ENCODE data around the gene CCNF. TPM values are rescaled to one million over a fixed set of nuclear protein-coding genes. Genes with fewer than 3 reads are reported as not detected.
A peak's percentile ranks its signal among the peaks of the same experiment; 100 is the strongest.

Gene CCNF
- total and polyA plus RNA-seq, 12 donors, result 0.71 to 5.4 (median 2.2) TPM

- intact Hi-C loops (cut with DNase I), result loop anchor here in 1 of 2 donors (5.0 kb wide), 1 partner anchor 49 kb away; no protein-coding TSS in a partner anchor
- no peak overlapping the region for H3K4me3 ChIP-seq
- TF ChIP-seq CTCF (IDR thresholded peaks at IDR 0.05) (no peak), POLR2A (IDR thresholded peaks at IDR 0.05) (no peak)
- H3K9me3 ChIP-seq (replicated peaks in 1 of 3), result no peaks in the 10 kb centered on the region
- peaks cover 0 to 14% of the 10 kb centered on the region in 2 donors for H3K4me1 ChIP-seq (replicated peaks in 1 of 2)
- H3K27ac ChIP-seq, result peak overlapping the region in 2 of 5 donors; percentile 34 to 35
- DNase-seq, result peak in 5 of 7 donors; percentile 61 to 69 (median 67)
- H3K27me3 ChIP-seq, result no peaks in the 10 kb centered on the region
- WGBS, 4 donors, result 65 to 76% (median 67%) methylated on average over 4 to 11 of the region's 11 CpGs
- H3K36me3 ChIP-seq (replicated peaks in 1 of 2), result peaks cover 0 to 18% of the 10 kb centered on the region in 2 donors
Measured at GRCh38 chr16:2447920-2448583, 18.8 kb downstream of the CCNF start.

GRCh38 chr16:2449118-2449517 lies 19.9 kb downstream of the CCNF start:
- Histone ChIP-seq H3K4me1 (replicated peaks in 1 of 2) (peaks cover 0 to 14% of the 10 kb centered on the region in 2 donors), H3K9me3 (replicated peaks in 1 of 3) (no peaks in the 10 kb centered on the region), H3K27me3 (no peaks in the 10 kb centered on the region), H3K27ac (no peak overlapping the region), H3K4me3 (no peak overlapping the region), H3K36me3 (replicated peaks in 1 of 2) (peaks cover 0 to 23% of the 10 kb centered on the region in 2 donors)
- intact Hi-C loops (cut with DNase I), result loop anchor here in 1 of 2 donors (5.0 kb wide), 1 partner anchor 48 kb away; no protein-coding TSS in a partner anchor
- TF ChIP-seq POLR2A (IDR thresholded peaks at IDR 0.05), result no peak
- TF ChIP-seq CTCF (IDR thresholded peaks at IDR 0.05), result no peak
- no peak for DNase-seq
- 90 to 98% (median 97%) methylated on average over 8 to 25 of the region's 25 CpGs for WGBS, 4 donors

GRCh38 chr16:2450535-2450934 lies 21.3 kb downstream of the CCNF start:
- no peak for TF ChIP-seq POLR2A (IDR thresholded peaks at IDR 0.05)
- TF ChIP-seq CTCF (IDR thresholded peaks at IDR 0.05), result no peak
- Histone ChIP-seq H3K27ac (no peak overlapping the region), H3K9me3 (replicated peaks in 1 of 3) (no peaks in the 10 kb centered on the region), H3K27me3 (no peaks in the 10 kb centered on the region), H3K4me1 (replicated peaks in 1 of 2) (peaks cover 0 to 14% of the 10 kb centered on the region in 2 donors), H3K36me3 (replicated peaks in 1 of 2) (peaks cover 0 to 15% of the 10 kb centered on the region in 2 donors), H3K4me3 (no peak overlapping the region)
- no peak for DNase-seq
- intact Hi-C loops (cut with DNase I), result no loop called here
- 93 to 100% (median 94%) methylated on average over 3 to 8 of the region's 8 CpGs for WGBS, 4 donors

GRCh38 chr16:2450975-2451381 lies 21.7 kb downstream of the CCNF start:
- WGBS, 4 donors, result 94 to 96% (median 95%) methylated on average over 17 to 19 of the region's 19 CpGs
- Histone ChIP-seq H3K4me3 (no peak overlapping the region), H3K36me3 (replicated peaks in 1 of 2) (peaks cover 0 to 12% of the 10 kb centered on the region in 2 donors), H3K27me3 (no peaks in the 10 kb centered on the region), H3K9me3 (replicated peaks in 1 of 3) (no peaks in the 10 kb centered on the region), H3K4me1 (replicated peaks in 1 of 2) (peaks cover 0 to 14% of the 10 kb centered on the region in 2 donors), H3K27ac (no peak overlapping the region)
- intact Hi-C loops (cut with DNase I), result no loop called here
- TF ChIP-seq CTCF (IDR thresholded peaks at IDR 0.05), result no peak
- no peak for TF ChIP-seq POLR2A (IDR thresholded peaks at IDR 0.05)
- no peak for DNase-seq
